Lung (tissue), 12 donors: ENCODE measurements around the gene BHLHA15. TPM values are rescaled to one million over a fixed set of nuclear protein-coding genes. Genes with fewer than 3 reads are reported as not detected.

Experiments
- ATAC-seq: fragments of 200-7000 bp; cut with Tn5 transposase; one replicate; pipeline ENCODE4 v1.9.1; 2020; ENCODE audit warnings: moderate number of reproducible peaks; ENCODE audit not compliant: insufficient read depth, low FRiP score
- DNase-seq, 3 donors: peaks; one replicate each; pipeline ENCODE4 v3.0.0-alpha.2; 2013 to 2017
- H3K27ac ChIP-seq, 2 donors: one replicate each; pipeline ENCODE4 v1.5.1; 2013; ENCODE audit warnings: mild to moderate bottlenecking in 2 of 2, moderate library complexity in 2 of 2, control low read depth in 1 of 2, inconsistent platforms in 1 of 2, low read depth in 1 of 2, low read length in 1 of 2
- H3K27me3 ChIP-seq, 3 donors: one replicate each; pipeline ENCODE4 v1.5.1; 2013; ENCODE audit warnings: low read length in 2 of 3; ENCODE audit not compliant: control insufficient read depth in 3 of 3, insufficient read depth in 3 of 3
- H3K36me3 ChIP-seq, 4 donors: one replicate each; pipeline ENCODE4 v1.5.1; 2013; ENCODE audit warnings: low read length in 4 of 4, mild to moderate bottlenecking in 1 of 4, moderate library complexity in 1 of 4; ENCODE audit not compliant: control insufficient read depth in 4 of 4, insufficient read depth in 4 of 4
- H3K4me1 ChIP-seq, 5 donors: one replicate each; pipeline ENCODE4 v1.5.1; 2013; ENCODE audit warnings: low read length in 5 of 5, mild to moderate bottlenecking in 2 of 5, moderate library complexity in 1 of 5; ENCODE audit not compliant: control insufficient read depth in 5 of 5, insufficient read depth in 5 of 5
- H3K4me3 ChIP-seq: one replicate; pipeline ENCODE4 v1.5.1; 2013; ENCODE audit warnings: mild to moderate bottlenecking, control low read depth, moderate library complexity
- H3K9ac ChIP-seq, 2 donors: one replicate each; pipeline ENCODE4 v1.5.1; 2013; ENCODE audit warnings: low read length in 2 of 2, control low read depth in 1 of 2; ENCODE audit not compliant: insufficient read depth in 1 of 2
- H3K9me3 ChIP-seq, 4 donors: one replicate each; pipeline ENCODE4 v1.5.1; 2013; ENCODE audit warnings: low read length in 3 of 4, mild to moderate bottlenecking in 1 of 4, moderate library complexity in 1 of 4; ENCODE audit not compliant: control insufficient read depth in 4 of 4, insufficient read depth in 3 of 4
- WGBS, 2 donors: extraction: QIAGEN DNeasy Blood & Tissue Kit; methylation state at CpG; one replicate each; pipeline ENCODE4 v1.1.7; 2013; 5-methylcytosine and 5-hydroxymethylcytosine counted together
- polyA plus RNA-seq, 2 donors: library from polyadenylated mRNA; stranded (reverse); fragments of 200-250 nt; gene quantifications; one replicate each; pipeline ENCODE4 v1.2.1, GENCODE V29; 2013
- total RNA-seq, 2 donors: library from RNA; depleted of rRNA in 1 of 2; stranded (reverse); fragments of >200 nt in 1 of 2; gene quantifications; one replicate each; pipeline ENCODE4 v1.2.1, GENCODE V29; 2014 to 2021
- TF ChIP-seq, protein P1 (sequence below): IDR thresholded peaks from 2 replicates; pipeline ENCODE4 v1.5.1; 2012; ENCODE audit warnings: mild to moderate bottlenecking; ENCODE audit errors: control extremely low read depth, extremely low read depth
- donor health status: control.
- donor health status: control.
- donor health status: Bipolar disorder and iron deficiency.
- donor health status: healthy.
- donor health status: DM: yes; HTN: yes; CAD: no.

BHLHA15 gene
- total and polyA plus RNA-seq, 4 donors = 0.93 to 4.0 (median 2.6) TPM

DNA sequence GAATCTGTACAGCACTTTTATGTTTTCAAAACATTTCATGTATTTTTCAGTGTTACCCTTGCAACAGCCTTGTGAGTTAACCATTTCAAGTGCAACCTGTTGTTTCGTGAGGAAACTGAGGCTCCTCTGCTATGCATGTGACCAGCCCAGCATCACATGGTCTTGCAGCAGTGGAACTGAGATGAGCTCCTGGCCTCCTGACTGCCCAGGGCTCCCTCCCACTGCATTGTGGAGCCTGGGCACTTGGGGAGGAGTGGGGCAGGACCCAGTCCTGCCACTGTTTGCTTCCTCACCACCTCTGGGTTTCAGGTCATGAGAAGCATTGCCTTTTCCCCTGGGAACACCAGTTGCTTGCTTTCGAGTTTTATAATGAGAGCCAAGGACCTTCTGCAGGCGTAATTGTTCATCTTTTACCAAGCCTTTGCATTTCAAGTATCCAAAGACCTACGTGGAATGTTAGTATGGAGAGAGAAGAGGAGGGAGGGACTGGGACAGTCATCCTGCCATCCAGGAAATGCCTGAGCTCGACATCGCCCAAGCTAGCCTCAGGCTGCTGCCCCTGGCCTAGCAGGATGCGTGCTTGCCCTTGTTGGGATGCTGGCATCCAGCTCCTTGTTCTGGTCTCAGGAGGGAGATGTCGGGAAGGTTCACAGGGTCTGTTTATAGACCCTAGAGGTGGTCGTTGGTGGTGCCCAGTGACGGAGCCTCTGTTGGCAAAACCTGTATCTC is 32.3 kb upstream of the BHLHA15 start:
- peak overlapping the region in 1 of 2 donors; percentile 89 for H3K27ac ChIP-seq
- H3K9ac ChIP-seq = no peak overlapping the region
- TF ChIP-seq, protein P1, sequence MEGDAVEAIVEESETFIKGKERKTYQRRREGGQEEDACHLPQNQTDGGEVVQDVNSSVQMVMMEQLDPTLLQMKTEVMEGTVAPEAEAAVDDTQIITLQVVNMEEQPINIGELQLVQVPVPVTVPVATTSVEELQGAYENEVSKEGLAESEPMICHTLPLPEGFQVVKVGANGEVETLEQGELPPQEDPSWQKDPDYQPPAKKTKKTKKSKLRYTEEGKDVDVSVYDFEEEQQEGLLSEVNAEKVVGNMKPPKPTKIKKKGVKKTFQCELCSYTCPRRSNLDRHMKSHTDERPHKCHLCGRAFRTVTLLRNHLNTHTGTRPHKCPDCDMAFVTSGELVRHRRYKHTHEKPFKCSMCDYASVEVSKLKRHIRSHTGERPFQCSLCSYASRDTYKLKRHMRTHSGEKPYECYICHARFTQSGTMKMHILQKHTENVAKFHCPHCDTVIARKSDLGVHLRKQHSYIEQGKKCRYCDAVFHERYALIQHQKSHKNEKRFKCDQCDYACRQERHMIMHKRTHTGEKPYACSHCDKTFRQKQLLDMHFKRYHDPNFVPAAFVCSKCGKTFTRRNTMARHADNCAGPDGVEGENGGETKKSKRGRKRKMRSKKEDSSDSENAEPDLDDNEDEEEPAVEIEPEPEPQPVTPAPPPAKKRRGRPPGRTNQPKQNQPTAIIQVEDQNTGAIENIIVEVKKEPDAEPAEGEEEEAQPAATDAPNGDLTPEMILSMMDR = no peak
- H3K4me3 ChIP-seq = no peak overlapping the region
- no peak for DNase-seq
- no peak for ATAC-seq
- peaks cover 0 to 6% (median 0%) of the 10 kb centered on the region in 5 donors for H3K4me1 ChIP-seq
- no peaks in the 10 kb centered on the region for H3K27me3 ChIP-seq
- 76 to 84% methylated on average over 10 of the region's 10 CpGs for WGBS, 2 donors
- H3K9me3 ChIP-seq = no peaks in the 10 kb centered on the region
- H3K36me3 ChIP-seq = peaks cover 0 to 18% (median 5%) of the 10 kb centered on the region in 4 donors

DNA sequence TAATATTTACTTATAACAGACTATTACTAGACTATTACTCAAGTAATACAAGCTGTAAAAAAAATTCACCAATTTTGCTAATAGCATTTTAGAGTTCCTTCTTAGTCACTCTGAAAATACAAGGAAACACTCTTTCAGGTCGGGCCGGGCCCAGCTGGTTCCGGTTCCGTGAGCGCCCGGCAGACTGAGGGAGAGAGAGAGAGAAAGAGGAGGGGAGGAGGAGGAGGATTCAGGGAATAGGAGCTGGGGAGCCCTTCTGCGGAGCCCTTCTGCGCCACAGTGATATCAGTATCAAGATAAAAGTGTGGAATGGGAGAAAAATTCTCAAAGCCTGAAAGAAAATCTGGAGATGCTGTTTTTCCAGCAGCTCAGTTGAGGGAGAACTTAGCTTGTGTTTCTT is 30.5 kb upstream of the BHLHA15 start:
- Histone ChIP-seq H3K4me3 (no peak overlapping the region), H3K9ac (no peak overlapping the region), H3K27ac (no peak overlapping the region), H3K9me3 (no peaks in the 10 kb centered on the region), H3K27me3 (no peaks in the 10 kb centered on the region), H3K36me3 (peaks cover 0 to 9% (median under 1%) of the 10 kb centered on the region in 4 donors), H3K4me1 (peaks cover 0 to 6% (median 0%) of the 10 kb centered on the region in 5 donors)
- DNase-seq (no peak), ATAC-seq (no peak)
- TF ChIP-seq, protein P1 = no peak
- 81 to 86% methylated on average over 8 of the region's 8 CpGs for WGBS, 2 donors

DNA sequence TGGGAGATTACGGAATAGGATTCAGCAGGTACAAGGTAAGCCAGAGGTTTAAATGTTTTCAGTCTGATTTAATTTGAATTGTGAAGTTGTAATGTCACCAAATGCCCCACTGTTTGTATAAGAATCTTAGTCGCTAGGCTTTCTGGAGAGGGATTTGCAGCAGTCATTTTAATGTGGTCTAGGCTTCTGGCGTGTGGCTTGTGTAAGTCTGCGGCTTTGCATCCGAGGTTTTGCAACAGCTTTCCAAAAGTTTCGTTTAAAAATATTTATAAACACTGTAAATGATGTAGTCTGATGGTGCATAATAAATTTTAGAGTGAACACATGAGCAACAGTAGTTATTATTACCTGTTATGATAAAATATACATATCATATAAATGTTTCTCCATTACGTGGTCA is 26.1 kb upstream of the BHLHA15 start:
- TF ChIP-seq, protein P1 = no peak
- Histone ChIP-seq H3K27me3 (no peaks in the 10 kb centered on the region), H3K4me1 (no peaks in the 10 kb centered on the region), H3K36me3 (peaks cover 0 to 17% (median 5%) of the 10 kb centered on the region in 4 donors), H3K27ac (no peak overlapping the region), H3K4me3 (no peak overlapping the region), H3K9me3 (peaks cover 0 to 3% (median 0%) of the 10 kb centered on the region in 4 donors), H3K9ac (no peak overlapping the region)
- no peak for DNase-seq
- ATAC-seq = no peak
- WGBS, 2 donors = 61 to 86% methylated on average over 7 of the region's 7 CpGs
